Caco-2 (cell line): Measurements from ENCODE around the gene SMARCD1. TPM values are rescaled to one million over a fixed set of nuclear protein-coding genes. Genes with fewer than 3 reads are reported as not detected.

Source experiments
- BruUV-seq: library from RNA; stranded (reverse); fragments of 400-500 nt; replicated peaks from 2 replicates; lab custom pipeline; 2021; lab: Mats Ljungman, UMichigan
- CTCF ChIA-PET: fragments of 300-600 bp; sonication (Branson Sonifier 250); formaldehyde crosslinking; loops from one replicate; lab custom pipeline; 2022; ENCODE audit warnings: antibody characterized with exemption; lab: Charles Lee
- POLR2A ChIA-PET: fragments of 300-600 bp; sonication (Branson Sonifier 250); formaldehyde crosslinking; loops from one replicate; lab custom pipeline; 2022; ENCODE audit warnings: antibody characterized with exemption; lab: Charles Lee
- DNase-seq, 2 experiments: peaks; one replicate each; pipeline versions ENCODE4 v3.0.0 to v3.0.0-alpha.2; 2020 to 2022
- H3K27me3 ChIP-seq: replicated peaks from 2 replicates; pipeline ENCODE4 v1.6.0; 2011; ENCODE audit warnings: low read length; ENCODE audit not compliant: control insufficient read depth, insufficient read depth
- H3K36me3 ChIP-seq: 2 replicates; pipeline ENCODE4 v1.5.1; 2011; ENCODE audit warnings: low read length; ENCODE audit not compliant: control insufficient read depth, insufficient read depth
- H3K4me1 ChIP-seq: fragments of 250-450 bp; sonication (Bioruptor Pico); 2 replicates; pipeline ENCODE4 v1.5.1; 2020; ENCODE audit warnings: mild to moderate bottlenecking
- H3K4me3 ChIP-seq: 2 replicates; pipeline ENCODE4 v1.5.1; 2011; ENCODE audit warnings: low read depth, mild to moderate bottlenecking, control low read depth, low read length
- H3K9me3 ChIP-seq: fragments of 250-450 bp; sonication (Bioruptor Pico); 2 replicates; pipeline ENCODE4 v1.5.1; 2020; ENCODE audit warnings: mild to moderate bottlenecking, moderate library complexity
- H3K27ac Mint-ChIP-seq: one replicate; pipeline ENCODE4 v1.8.0; 2022; ENCODE audit warnings: mixed read lengths; ENCODE audit not compliant: unreplicated experiment
- H3K27me3 Mint-ChIP-seq: one replicate; pipeline ENCODE4 v1.8.0; 2022; ENCODE audit warnings: mixed read lengths; ENCODE audit not compliant: insufficient read depth, unreplicated experiment
- H3K36me3 Mint-ChIP-seq: one replicate; pipeline ENCODE4 v1.8.0; 2022; ENCODE audit warnings: mild to moderate bottlenecking, mixed read lengths; ENCODE audit not compliant: insufficient read depth, unreplicated experiment
- H3K4me1 Mint-ChIP-seq: one replicate; pipeline ENCODE4 v1.8.0; 2022; ENCODE audit warnings: low read depth, mixed read lengths; ENCODE audit not compliant: unreplicated experiment
- H3K4me3 Mint-ChIP-seq: one replicate; pipeline ENCODE4 v1.8.0; 2022; ENCODE audit warnings: mild to moderate bottlenecking, moderate library complexity, mixed read lengths; ENCODE audit not compliant: unreplicated experiment
- H3K9me3 Mint-ChIP-seq: one replicate; pipeline ENCODE4 v1.8.0; 2022; ENCODE audit warnings: mixed read lengths; ENCODE audit not compliant: unreplicated experiment
- intact Hi-C: fragments of 100-400 bp; cut with micrococcal nuclease; formaldehyde crosslinking; loops from one replicate; pipeline ENCODE4 v1.10.0; 2022; ENCODE audit not compliant: unreplicated experiment
- total RNA-seq: library from RNA; stranded (reverse); gene quantifications from 2 replicates; pipeline ENCODE4 v1.2.3, GENCODE V29; 2022
- TF ChIP-seq, protein P1 (sequence below), 2 experiments: fragments of 200-600 bp in 1 of 2; IDR thresholded peaks; 1 replicate in 1 of 2; 2 replicates in 1 of 2; pipeline versions ENCODE4 v1.5.1 to v1.8.0; 2011 to 2022; ENCODE audit warnings: antibody characterized with exemption in 1 of 2, control low read depth in 1 of 2, inconsistent platforms in 1 of 2, low read depth in 1 of 2, low read length in 1 of 2, mild to moderate bottlenecking in 1 of 2, moderate library complexity in 1 of 2; ENCODE audit not compliant: insufficient read depth in 1 of 2, severe bottlenecking in 1 of 2, unreplicated experiment in 1 of 2

The SMARCD1 gene
- total RNA-seq, 1 experiment from 2014 or later = 158 TPM

DNA sequence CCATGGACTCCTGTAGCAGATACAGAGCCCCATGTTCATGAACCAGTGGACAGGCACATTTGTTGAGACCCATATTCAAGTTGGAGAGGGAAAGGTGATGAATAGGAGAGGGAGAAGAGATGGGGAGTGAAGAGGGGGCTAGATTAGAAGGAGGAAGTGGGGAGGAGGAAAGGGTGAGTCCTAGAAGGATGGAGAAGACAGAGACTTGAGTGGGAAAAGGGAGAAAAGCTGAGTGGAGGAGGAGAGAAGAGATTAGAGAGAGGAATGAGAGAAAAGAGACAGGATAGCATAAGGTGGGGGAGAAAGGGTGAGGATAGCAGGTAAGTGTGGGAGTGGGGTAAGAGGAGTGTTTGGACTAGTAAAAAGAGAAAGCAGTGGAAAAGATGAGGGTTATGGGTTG is 32.6 kb upstream of the SMARCD1 start:
- POLR2A ChIA-PET = no interaction called here
- no peak overlapping the region for H3K27ac Mint-ChIP-seq
- Histone ChIP-seq H3K4me1 (peaks cover 30% of the 10 kb centered on the region), H3K9me3 (no peaks in the 10 kb centered on the region), H3K4me3 (no peak overlapping the region), H3K36me3 (no peaks in the 10 kb centered on the region), H3K27me3 (no peaks in the 10 kb centered on the region)
- intact Hi-C loops = no loop called here
- CTCF ChIA-PET = interaction anchor here (1.0 kb wide), 1 partner anchor 13 kb away, joined by 3 read pairs; no protein-coding TSS in a partner anchor
- H3K4me3 Mint-ChIP-seq = no peak overlapping the region
- TF ChIP-seq, protein P1, sequence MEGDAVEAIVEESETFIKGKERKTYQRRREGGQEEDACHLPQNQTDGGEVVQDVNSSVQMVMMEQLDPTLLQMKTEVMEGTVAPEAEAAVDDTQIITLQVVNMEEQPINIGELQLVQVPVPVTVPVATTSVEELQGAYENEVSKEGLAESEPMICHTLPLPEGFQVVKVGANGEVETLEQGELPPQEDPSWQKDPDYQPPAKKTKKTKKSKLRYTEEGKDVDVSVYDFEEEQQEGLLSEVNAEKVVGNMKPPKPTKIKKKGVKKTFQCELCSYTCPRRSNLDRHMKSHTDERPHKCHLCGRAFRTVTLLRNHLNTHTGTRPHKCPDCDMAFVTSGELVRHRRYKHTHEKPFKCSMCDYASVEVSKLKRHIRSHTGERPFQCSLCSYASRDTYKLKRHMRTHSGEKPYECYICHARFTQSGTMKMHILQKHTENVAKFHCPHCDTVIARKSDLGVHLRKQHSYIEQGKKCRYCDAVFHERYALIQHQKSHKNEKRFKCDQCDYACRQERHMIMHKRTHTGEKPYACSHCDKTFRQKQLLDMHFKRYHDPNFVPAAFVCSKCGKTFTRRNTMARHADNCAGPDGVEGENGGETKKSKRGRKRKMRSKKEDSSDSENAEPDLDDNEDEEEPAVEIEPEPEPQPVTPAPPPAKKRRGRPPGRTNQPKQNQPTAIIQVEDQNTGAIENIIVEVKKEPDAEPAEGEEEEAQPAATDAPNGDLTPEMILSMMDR (IDR thresholded peaks at IDR 0.05; ENCODE audit: insufficient read depth in 1 of 2, low read depth in 1 of 2, low read length in 1 of 2, severe bottlenecking in 1 of 2, unreplicated experiment in 1 of 2) = no peak
- no peaks in the 10 kb centered on the region for H3K36me3 Mint-ChIP-seq
- no peak for DNase-seq
- no peaks in the 10 kb centered on the region for H3K9me3 Mint-ChIP-seq
- BruUV-seq = no TSS peak
- H3K4me1 Mint-ChIP-seq = peaks cover 24% of the 10 kb centered on the region
- peaks cover 2% of the 10 kb centered on the region for H3K27me3 Mint-ChIP-seq

DNA sequence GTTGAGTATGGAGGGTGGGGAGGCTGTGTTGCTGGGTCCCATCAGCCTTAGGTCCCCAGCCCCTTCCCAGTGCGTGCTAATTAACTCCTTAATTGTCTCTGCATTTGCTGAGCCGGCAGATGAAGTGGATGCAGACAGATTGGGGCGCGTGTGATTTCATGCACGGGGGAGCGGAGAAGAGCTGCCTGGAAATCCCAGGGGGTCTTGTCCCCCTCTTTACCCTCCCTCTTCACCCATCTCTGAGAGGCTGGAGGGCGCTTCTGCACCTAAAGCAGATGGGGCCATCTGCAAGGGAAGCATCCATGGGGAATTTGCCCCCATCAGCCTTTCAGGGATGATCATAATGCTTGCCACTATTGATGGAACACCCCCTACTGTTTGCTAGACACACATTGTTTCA is 32.2 kb upstream of the SMARCD1 start:
- Histone ChIP-seq H3K36me3 (no peaks in the 10 kb centered on the region), H3K4me3 (no peak overlapping the region), H3K4me1 (peaks cover 30% of the 10 kb centered on the region), H3K9me3 (no peaks in the 10 kb centered on the region), H3K27me3 (no peaks in the 10 kb centered on the region)
- CTCF ChIA-PET = interaction anchor here (1.0 kb wide), 1 partner anchor 13 kb away, joined by 3 read pairs; no protein-coding TSS in a partner anchor
- TF ChIP-seq, protein P1 (IDR thresholded peaks at IDR 0.05; ENCODE audit: insufficient read depth in 1 of 2, low read depth in 1 of 2, low read length in 1 of 2, severe bottlenecking in 1 of 2, unreplicated experiment in 1 of 2) = no peak
- no peak for DNase-seq
- Mint-ChIP-seq H3K4me3 (no peak overlapping the region), H3K36me3 (no peaks in the 10 kb centered on the region), H3K4me1 (peaks cover 24% of the 10 kb centered on the region), H3K27me3 (peaks cover 2% of the 10 kb centered on the region), H3K27ac (no peak overlapping the region), H3K9me3 (no peaks in the 10 kb centered on the region)
- BruUV-seq = no TSS peak
- intact Hi-C loops = no loop called here
- POLR2A ChIA-PET = no interaction called here

DNA sequence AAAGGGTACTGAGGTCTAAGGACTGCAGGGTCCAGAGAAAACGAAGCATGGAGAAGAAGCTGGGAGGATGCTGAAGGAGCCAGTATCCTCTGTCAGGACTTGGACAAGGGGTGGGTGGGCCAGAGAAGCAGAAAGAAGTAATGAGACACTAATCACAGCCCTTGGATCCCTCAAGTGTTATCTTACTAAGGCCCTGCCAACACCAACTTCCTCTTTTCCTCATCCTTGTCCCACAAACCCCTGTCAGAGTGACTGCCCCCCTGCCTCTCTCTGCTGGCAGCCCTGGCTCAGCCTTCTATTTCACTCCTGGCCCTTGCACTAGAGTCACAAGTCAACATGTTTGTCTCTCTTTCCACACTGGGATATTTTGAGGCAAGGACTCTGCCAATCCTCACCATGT is 31.6 kb upstream of the SMARCD1 start:
- Mint-ChIP-seq H3K4me1 (peaks cover 24% of the 10 kb centered on the region), H3K27me3 (peaks cover 2% of the 10 kb centered on the region), H3K36me3 (no peaks in the 10 kb centered on the region), H3K27ac (no peak overlapping the region), H3K4me3 (no peak overlapping the region), H3K9me3 (no peaks in the 10 kb centered on the region)
- DNase-seq = no peak
- no peaks in the 10 kb centered on the region for H3K36me3 ChIP-seq
- intact Hi-C loops = no loop called here
- no peak overlapping the region for H3K4me3 ChIP-seq
- ChIA-PET CTCF (interaction anchor here (0.6 to 1.8 kb wide), 3 partner anchors 14 to 66 kb away, joined by 3 to 7 read pairs (median 3); no protein-coding TSS in a partner anchor), POLR2A (interaction anchor here (0.6 kb wide), 1 partner anchor 114 kb away, joined by 5 read pairs; no protein-coding TSS in a partner anchor)
- BruUV-seq = no TSS peak
- H3K4me1 ChIP-seq = peaks cover 30% of the 10 kb centered on the region
- TF ChIP-seq, protein P1 (IDR thresholded peaks at IDR 0.05; ENCODE audit: insufficient read depth in 1 of 2, low read depth in 1 of 2, low read length in 1 of 2, severe bottlenecking in 1 of 2, unreplicated experiment in 1 of 2) = no peak
- H3K27me3 ChIP-seq = no peaks in the 10 kb centered on the region
- H3K9me3 ChIP-seq = no peaks in the 10 kb centered on the region
